8988T (cell line): ENCODE measurements around the gene IQSEC2.

ENCODE experiments used
- DNase-seq: peaks from one replicate; pipeline ENCODE4 v3.0.0; 2011

Gene IQSEC2

GRCh38 chrX:53303195-53303594, 21.8 kb upstream of the IQSEC2 start:
- DNase-seq, result no peak

GRCh38 chrX:53300157-53300556, 18.8 kb upstream of the IQSEC2 start:
- DNase-seq, result no peak

- no peak for DNase-seq
Observed at GRCh38 chrX:53294024-53294648, 12.8 kb upstream of the IQSEC2 start.

- no peak for DNase-seq
Observed at GRCh38 chrX:53291596-53291995, 10.2 kb upstream of the IQSEC2 start.

- DNase-seq, result no peak
Observed at GRCh38 chrX:53290441-53291041, 9.2 kb upstream of the IQSEC2 start.

GRCh38 chrX:53288189-53288588, 6.8 kb upstream of the IQSEC2 start:
- DNase-seq, result no peak

GRCh38 chrX:53287493-53288138, 6.2 kb upstream of the IQSEC2 start:
- no peak for DNase-seq

- DNase-seq, result no peak
Observed at GRCh38 chrX:53286171-53286570, 4.8 kb upstream of the IQSEC2 start.

- no peak for DNase-seq
Observed at GRCh38 chrX:53285591-53285990, 4.2 kb upstream of the IQSEC2 start.

GRCh38 chrX:53284684-53285447, 3.5 kb upstream of the IQSEC2 start:
- DNase-seq, result peak; percentile 68

- no peak for DNase-seq
Observed at GRCh38 chrX:53283567-53283966, 2.2 kb upstream of the IQSEC2 start.

- DNase-seq, result no peak
Observed at GRCh38 chrX:53283099-53283498, 1.7 kb upstream of the IQSEC2 start.

- DNase-seq, result no peak
Observed at GRCh38 chrX:53281963-53282695, 745 bp upstream of the IQSEC2 start.

GRCh38 chrX:53280331-53281320, 758 bp downstream of the IQSEC2 start:
- DNase-seq, result no peak

GRCh38 chrX:53279296-53280237, 1.8 kb downstream of the IQSEC2 start:
- no peak for DNase-seq

- DNase-seq, result no peak
Observed at GRCh38 chrX:53272808-53273337, 8.5 kb downstream of the IQSEC2 start.

GRCh38 chrX:53269536-53270107, 11.8 kb downstream of the IQSEC2 start:
- DNase-seq, result no peak

- no peak for DNase-seq
Observed at GRCh38 chrX:53268173-53268572, 13.2 kb downstream of the IQSEC2 start.

GRCh38 chrX:53266914-53267313, 14.5 kb downstream of the IQSEC2 start:
- no peak for DNase-seq
